NK-92 treated with Interleukin-12 subunit alpha and Interleukin-12 subunit beta, amount 100 ng/mL, for 24 hours (cell line): ENCODE data around the gene CNIH3.

Source experiments
- DNase-seq: peaks from one replicate; lab custom pipeline; 2025; lab: John Stamatoyannopoulos, UW

The CNIH3 gene

GRCh38 chr1:224616756-224617409 lies 766 bp downstream of the CNIH3 start:
- DNase-seq, result no peak

GRCh38 chr1:224617410-224618355 lies 1.6 kb downstream of the CNIH3 start:
- DNase-seq, result no peak

GRCh38 chr1:224619209-224619608 lies 3.1 kb downstream of the CNIH3 start:
- no peak for DNase-seq

GRCh38 chr1:224620105-224620504 lies 4.0 kb downstream of the CNIH3 start:
- DNase-seq, result no peak

- DNase-seq, result no peak
These were observed 5.9 kb downstream of the CNIH3 start for GRCh38 chr1:224621813-224622682.

GRCh38 chr1:224622831-224623230 lies 6.7 kb downstream of the CNIH3 start:
- DNase-seq, result no peak

GRCh38 chr1:224623310-224623714 lies 7.2 kb downstream of the CNIH3 start:
- peak; percentile 39 for DNase-seq

- peak; percentile 80 for DNase-seq
These were observed 7.7 kb downstream of the CNIH3 start for GRCh38 chr1:224623743-224624333.

GRCh38 chr1:224624432-224624831 lies 8.3 kb downstream of the CNIH3 start:
- DNase-seq, result no peak

- DNase-seq, result no peak
These were observed 9.9 kb downstream of the CNIH3 start for GRCh38 chr1:224626042-224626441.

GRCh38 chr1:224629965-224630364 lies 13.8 kb downstream of the CNIH3 start:
- no peak for DNase-seq

- DNase-seq, result no peak
These were observed 15.5 kb downstream of the CNIH3 start for GRCh38 chr1:224631462-224632115.

GRCh38 chr1:224632381-224632871 lies 16.3 kb downstream of the CNIH3 start:
- no peak for DNase-seq

- DNase-seq, result no peak
These were observed 16.8 kb downstream of the CNIH3 start for GRCh38 chr1:224632921-224633321.

- DNase-seq, result no peak
These were observed 19.2 kb downstream of the CNIH3 start for GRCh38 chr1:224635356-224635755.

GRCh38 chr1:224637515-224637914 lies 21.4 kb downstream of the CNIH3 start:
- no peak for DNase-seq

- DNase-seq, result no peak
These were observed 21.8 kb downstream of the CNIH3 start for GRCh38 chr1:224637936-224638335.

- DNase-seq, result no peak
These were observed 23.4 kb downstream of the CNIH3 start for GRCh38 chr1:224639426-224639975.

- DNase-seq, result no peak
These were observed 23.9 kb downstream of the CNIH3 start for GRCh38 chr1:224640018-224640417.

GRCh38 chr1:224640587-224640986 lies 24.5 kb downstream of the CNIH3 start:
- DNase-seq, result no peak

GRCh38 chr1:224641030-224641429 lies 24.9 kb downstream of the CNIH3 start:
- peak; percentile 32 for DNase-seq
